HCT116 (cell line): ENCODE measurements around the gene SLC35B2. TPM values are rescaled to one million over a fixed set of nuclear protein-coding genes. Genes with fewer than 3 reads are reported as not detected.
A peak's percentile ranks its signal among the peaks of the same experiment; 100 is the strongest.

Experiments
- ATAC-seq: fragments of 200-7000 bp; cut with Tn5 transposase; 2 replicates; pipeline ENCODE4 v1.9.1; 2020; ENCODE audit warnings: mild to moderate bottlenecking, moderate library complexity
- BruUV-seq: library from RNA; stranded (reverse); fragments of 400-500 nt; replicated peaks from 2 replicates; lab custom pipeline; 2021; lab: Mats Ljungman, UMichigan
- CTCF ChIA-PET: fragments of 300-600 bp; sonication (Branson Sonifier 250); formaldehyde crosslinking; loops from one replicate; lab custom pipeline; 2021; ENCODE audit warnings: antibody characterized with exemption; lab: Charles Lee
- POLR2A ChIA-PET: fragments of 300-600, 350-600 bp; sonication (Branson Sonifier 250); formaldehyde crosslinking; loops from one replicate; lab custom pipeline; 2021; ENCODE audit warnings: antibody characterized with exemption; lab: Charles Lee
- RAD21 ChIA-PET, 2 experiments: fragments of 300-600 bp; sonication (Branson Sonifier 250); formaldehyde crosslinking; loops; one replicate each; lab custom pipeline; 2023; ENCODE audit warnings: low total read pairs in 2 of 2; ENCODE audit not compliant: uncharacterized antibody in 2 of 2, unreplicated experiment in 2 of 2, low non-redundant PET in 1 of 2; lab: Charles Lee
- DNase-seq: peaks from one replicate; pipeline ENCODE4 v3.0.0-alpha.2; 2010; ENCODE audit warnings: low read depth, low spot score
- H2AFZ ChIP-seq: fragments of 200-600 bp; shearing (Covaris generic), sonication (generic); 2 replicates; pipeline ENCODE4 v1.6.1; 2017; ENCODE audit warnings: low read depth, mixed run types, mixed read lengths, antibody characterized with exemption, low read length; ENCODE audit not compliant: poor library complexity, severe bottlenecking
- H3K27ac ChIP-seq: 2 replicates; pipeline ENCODE4 v1.5.1; 2012; ENCODE audit warnings: low read depth, low read length
- H3K27me3 ChIP-seq: fragments of 200-600 bp; sonication (generic); 2 replicates; pipeline ENCODE4 v1.6.1; 2016; ENCODE audit warnings: mixed run types, low read length, mixed read lengths; ENCODE audit not compliant: insufficient read depth
- H3K36me3 ChIP-seq, 2 experiments: fragments of 200-500 bp in 1 of 2; fragments of 200-600 bp in 1 of 2; sonication (Bioruptor generic) in 1 of 2; sonication (generic) in 1 of 2; 2 replicates each; pipeline versions ENCODE4 v1.5.1 to v1.6.1; 2014 to 2016; ENCODE audit warnings: low read length in 2 of 2, inconsistent platforms in 1 of 2, mixed read lengths in 1 of 2, mixed run types in 1 of 2; ENCODE audit not compliant: insufficient read depth in 2 of 2, control insufficient read depth in 1 of 2
- H3K4me1 ChIP-seq, 2 experiments: fragments of 200-600 bp in 1 of 2; sonication (generic) in 1 of 2; 2 replicates each; pipeline versions ENCODE4 v1.5.1 to v1.6.1; 2012 to 2017; ENCODE audit warnings: low read length in 2 of 2, inconsistent platforms in 1 of 2, mild to moderate bottlenecking in 1 of 2, mixed read lengths in 1 of 2, mixed run types in 1 of 2, moderate library complexity in 1 of 2; ENCODE audit not compliant: insufficient read depth in 2 of 2, control insufficient read depth in 1 of 2
- H3K4me2 ChIP-seq: fragments of 200-600 bp; sonication (generic); 2 replicates; pipeline ENCODE4 v1.6.1; 2017; ENCODE audit warnings: mixed run types, low read length, mixed read lengths
- H3K4me3 ChIP-seq, 2 experiments: fragments of 200-600 bp in 1 of 2; sonication (generic) in 1 of 2; replicated peaks in 1 of 2; 2 replicates each; pipeline ENCODE4 v1.5.1; 2011 to 2016; ENCODE audit warnings: low read length in 2 of 2, control low read depth in 1 of 2, low read depth in 1 of 2, mild to moderate bottlenecking in 1 of 2, mixed read lengths in 1 of 2, mixed run types in 1 of 2
- H3K79me2 ChIP-seq: fragments of 200-600 bp; sonication (generic); 2 replicates; pipeline ENCODE4 v1.6.1; 2017; ENCODE audit warnings: mild to moderate bottlenecking, mixed run types, low read length, moderate library complexity, mixed read lengths; ENCODE audit not compliant: insufficient read depth
- H3K9ac ChIP-seq: fragments of 200-600 bp; sonication (generic); 2 replicates; pipeline ENCODE4 v1.6.1; 2016; ENCODE audit warnings: low read length, mixed read lengths
- H3K9me2 ChIP-seq: fragments of 200-600 bp; sonication (generic), shearing (Covaris generic); 2 replicates; pipeline ENCODE4 v1.6.1; 2017; ENCODE audit warnings: mixed run types, mild to moderate bottlenecking, moderate library complexity; ENCODE audit not compliant: insufficient read depth
- H3K9me3 ChIP-seq, 2 experiments: fragments of 200-500 bp in 1 of 2; fragments of 200-600 bp in 1 of 2; sonication (Bioruptor generic) in 1 of 2; sonication (generic) in 1 of 2; 2 replicates each; pipeline ENCODE4 v1.6.1; 2014 to 2017; ENCODE audit warnings: low read length in 2 of 2, mixed read lengths in 2 of 2, inconsistent platforms in 1 of 2, low read depth in 1 of 2, mild to moderate bottlenecking in 1 of 2, mixed run types in 1 of 2, moderate library complexity in 1 of 2; ENCODE audit not compliant: control insufficient read depth in 1 of 2, insufficient read depth in 1 of 2
- H4K20me1 ChIP-seq: fragments of 200-600 bp; sonication (generic), shearing (Covaris generic); 2 replicates; pipeline ENCODE4 v1.6.1; 2017; ENCODE audit warnings: mixed run types, mild to moderate bottlenecking, moderate library complexity; ENCODE audit not compliant: insufficient read depth
- CBX3 ChIP-seq: IDR thresholded peaks from 2 replicates; pipeline ENCODE4 v1.6.1; 2012; ENCODE audit warnings: low read depth
- CEBPB ChIP-seq: IDR thresholded peaks from 2 replicates; pipeline ENCODE4 v1.6.1; 2012; ENCODE audit warnings: low read depth
- EGR1 ChIP-seq: IDR thresholded peaks from 2 replicates; pipeline ENCODE4 v1.6.1; 2012; ENCODE audit warnings: low read depth
- ELF1 ChIP-seq: IDR thresholded peaks from 2 replicates; pipeline ENCODE4 v1.6.1; 2012; ENCODE audit warnings: low read depth, borderline replicate concordance
- EZH2 ChIP-seq: fragments of 200-600 bp; sonication (generic); IDR thresholded peaks from 2 replicates; pipeline ENCODE4 v1.6.1; 2017; ENCODE audit warnings: antibody characterized with exemption, mixed run types
- EZH2phosphoT487 ChIP-seq: fragments of 200-600 bp; IDR thresholded peaks from 2 replicates; pipeline ENCODE4 v1.6.1; 2018; ENCODE audit warnings: antibody characterized with exemption, borderline replicate concordance
- JUND ChIP-seq: IDR thresholded peaks from 2 replicates; pipeline ENCODE4 v1.6.1; 2012
- POLR2AphosphoS5 ChIP-seq: IDR thresholded peaks from 2 replicates; pipeline ENCODE4 v1.6.1; 2011; ENCODE audit warnings: mild to moderate bottlenecking, low read depth, low read length, moderate library complexity
- RAD21 ChIP-seq: IDR thresholded peaks from 2 replicates; pipeline ENCODE4 v1.6.1; 2012; ENCODE audit warnings: low read depth, mild to moderate bottlenecking
- REST ChIP-seq: IDR thresholded peaks from 2 replicates; pipeline ENCODE4 v1.6.1; 2012; ENCODE audit warnings: low read depth
- SP1 ChIP-seq: IDR thresholded peaks from 2 replicates; pipeline ENCODE4 v1.6.1; 2012; ENCODE audit warnings: low read depth
- SRF ChIP-seq: IDR thresholded peaks from 2 replicates; pipeline ENCODE4 v1.6.1; 2012; ENCODE audit warnings: low read depth
- YY1 ChIP-seq: IDR thresholded peaks from 2 replicates; pipeline ENCODE4 v1.6.1; 2011; ENCODE audit warnings: low read length, low read depth, moderate library complexity, mild to moderate bottlenecking; ENCODE audit not compliant: insufficient replicate concordance; ENCODE audit errors: extremely low read depth
- ZBTB33 ChIP-seq: IDR thresholded peaks from 2 replicates; pipeline ENCODE4 v1.6.1; 2011; ENCODE audit warnings: mild to moderate bottlenecking, low read length, moderate library complexity; ENCODE audit not compliant: insufficient replicate concordance; ENCODE audit errors: extremely low read depth
- ZFX ChIP-seq: fragments of 450-650 bp; IDR thresholded peaks from 2 replicates; pipeline ENCODE4 v1.6.1; 2017
- ZNF274 ChIP-seq: fragments of 200-500 bp; sonication (Bioruptor generic); IDR thresholded peaks from 2 replicates; pipeline ENCODE4 v1.6.1; 2014; ENCODE audit warnings: mild to moderate bottlenecking, low read depth, low read length, inconsistent platforms
- intact Hi-C: fragments of 100-400 bp; cut with micrococcal nuclease; formaldehyde crosslinking; loops from 2 replicates; pipeline ENCODE4 v1.10.0; 2022
- total RNA-seq: library from RNA; stranded (reverse); gene quantifications from one replicate; pipeline ENCODE4 v1.2.1, GENCODE V29; 2021; ENCODE audit not compliant: unreplicated experiment
- TF ChIP-seq, protein P1 (sequence below), 3 experiments: fragments of 200-600 bp in 1 of 3; sonication (generic) in 1 of 3; IDR thresholded peaks in 2 of 3; conservative IDR thresholded peaks in 1 of 3; 2 replicates each; pipeline ENCODE4 v1.5.1; 2012 to 2017; ENCODE audit warnings: low read depth in 2 of 3, low read length in 2 of 3, antibody characterized with exemption in 1 of 3, borderline replicate concordance in 1 of 3, control low read depth in 1 of 3, mild to moderate bottlenecking in 1 of 3, mixed read lengths in 1 of 3, mixed run types in 1 of 3, moderate library complexity in 1 of 3; ENCODE audit not compliant: insufficient read depth in 1 of 3
- TF ChIP-seq, protein P2 (sequence below): IDR thresholded peaks from 2 replicates; pipeline ENCODE4 v1.6.1; 2012
- TF ChIP-seq, protein P3 (sequence below): IDR thresholded peaks from 2 replicates; pipeline ENCODE4 v1.6.1; 2012

Gene SLC35B2
- total RNA-seq, 1 experiment from 2014 or later: 50.5 TPM

- H3K9me3 ChIP-seq: no peaks in the 10 kb centered on the region
- TF ChIP-seq CBX3: no peak
- TF ChIP-seq, protein P1, sequence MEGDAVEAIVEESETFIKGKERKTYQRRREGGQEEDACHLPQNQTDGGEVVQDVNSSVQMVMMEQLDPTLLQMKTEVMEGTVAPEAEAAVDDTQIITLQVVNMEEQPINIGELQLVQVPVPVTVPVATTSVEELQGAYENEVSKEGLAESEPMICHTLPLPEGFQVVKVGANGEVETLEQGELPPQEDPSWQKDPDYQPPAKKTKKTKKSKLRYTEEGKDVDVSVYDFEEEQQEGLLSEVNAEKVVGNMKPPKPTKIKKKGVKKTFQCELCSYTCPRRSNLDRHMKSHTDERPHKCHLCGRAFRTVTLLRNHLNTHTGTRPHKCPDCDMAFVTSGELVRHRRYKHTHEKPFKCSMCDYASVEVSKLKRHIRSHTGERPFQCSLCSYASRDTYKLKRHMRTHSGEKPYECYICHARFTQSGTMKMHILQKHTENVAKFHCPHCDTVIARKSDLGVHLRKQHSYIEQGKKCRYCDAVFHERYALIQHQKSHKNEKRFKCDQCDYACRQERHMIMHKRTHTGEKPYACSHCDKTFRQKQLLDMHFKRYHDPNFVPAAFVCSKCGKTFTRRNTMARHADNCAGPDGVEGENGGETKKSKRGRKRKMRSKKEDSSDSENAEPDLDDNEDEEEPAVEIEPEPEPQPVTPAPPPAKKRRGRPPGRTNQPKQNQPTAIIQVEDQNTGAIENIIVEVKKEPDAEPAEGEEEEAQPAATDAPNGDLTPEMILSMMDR (IDR thresholded peaks at IDR 0.05 in 2 of 3, conservative IDR thresholded peaks at IDR 0.05 in 1 of 3; ENCODE audit: borderline replicate concordance in 1 of 3, insufficient read depth in 1 of 3, low read depth in 2 of 3, low read length in 2 of 3): no peak
- TF ChIP-seq EZH2phosphoT487: no peak
- TF ChIP-seq ZFX: no peak
- peak; percentile 84 for TF ChIP-seq YY1
- TF ChIP-seq ELF1: no peak
- TF ChIP-seq, protein P2, sequence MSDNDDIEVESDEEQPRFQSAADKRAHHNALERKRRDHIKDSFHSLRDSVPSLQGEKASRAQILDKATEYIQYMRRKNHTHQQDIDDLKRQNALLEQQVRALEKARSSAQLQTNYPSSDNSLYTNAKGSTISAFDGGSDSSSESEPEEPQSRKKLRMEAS: no peak
- no peak for TF ChIP-seq EZH2
- TF ChIP-seq POLR2AphosphoS5: peak; percentile 100
- no peak for TF ChIP-seq RAD21
- TF ChIP-seq ZBTB33: peak; percentile 77
- TF ChIP-seq JUND: no peak
- TF ChIP-seq SRF: no peak
- no peak for TF ChIP-seq REST
- no peak for TF ChIP-seq EGR1
- TF ChIP-seq ZNF274: no peak
- TF ChIP-seq SP1: no peak
- TF ChIP-seq, protein P3, sequence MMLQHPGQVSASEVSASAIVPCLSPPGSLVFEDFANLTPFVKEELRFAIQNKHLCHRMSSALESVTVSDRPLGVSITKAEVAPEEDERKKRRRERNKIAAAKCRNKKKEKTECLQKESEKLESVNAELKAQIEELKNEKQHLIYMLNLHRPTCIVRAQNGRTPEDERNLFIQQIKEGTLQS: no peak
- no peak for TF ChIP-seq CEBPB
Measured at GRCh38 chr6:44246663-44247337, 10.5 kb downstream of the SLC35B2 start, which contains the start of gene HSP90AB1. Gene HSP90AB1, plus strand, starts transcription at chr6:44247101. Its CDS starts 1,529 bp downstream, at chr6:44248630.

More at GRCh38 chr6:44246663-44247337, 10.5 kb downstream of the SLC35B2 start, which contains the start of gene HSP90AB1:
- no peak within 1 kb of the TSS for H2AFZ ChIP-seq
- CTCF ChIA-PET: interaction anchor here (0.8 to 4.0 kb wide), 4 partner anchors 9 to 25 kb away, joined by 3 to 16 read pairs (median 10); partner anchors contain the start of gene SLC35B2
- peaks cover 50% of the 10 kb centered on the region for H3K79me2 ChIP-seq
- intact Hi-C loops: loop anchor here (2.0 kb wide), 1 partner anchor 618 kb away; the partner anchor contains the start of gene GTPBP2
- POLR2A ChIA-PET: interaction anchor here (0.6 to 4.0 kb wide), 19 partner anchors 9 to 477 kb away, joined by 3 to 74 read pairs (median 5); partner anchors contain the start of genes AARS2, SLC29A1, SLC35B2 and TMEM63B
- peaks cover 10 to 33% of the 10 kb centered on the region in 2 experiments for H3K4me1 ChIP-seq
- peak within 1 kb of the TSS; percentile 83 for H3K4me2 ChIP-seq
- H4K20me1 ChIP-seq: peaks cover 44% of the 10 kb centered on the region
- H3K4me3 ChIP-seq: peak within 1 kb of the TSS; percentile 82 to 100
- BruUV-seq: no TSS peak
- H3K36me3 ChIP-seq: peaks cover 37 to 48% of the 10 kb centered on the region in 2 experiments
- H3K27ac ChIP-seq: peak within 1 kb of the TSS; percentile 82
- RAD21 ChIA-PET: interaction anchor here (0.6 to 1.3 kb wide), 3 partner anchors 9 to 24 kb away, joined by 3 to 4 read pairs (median 4); partner anchors contain the start of gene SLC29A1 (in 1 of the 2)
- DNase-seq (peak; percentile 98), ATAC-seq (peak; percentile 65)
- peak within 1 kb of the TSS; percentile 95 for H3K9ac ChIP-seq
- H3K9me2 ChIP-seq: no peaks in the 10 kb centered on the region
- H3K27me3 ChIP-seq: no peaks in the 10 kb centered on the region
